ENCODE results near the gene CCDC97. TPM values are rescaled to one million over a fixed set of nuclear protein-coding genes. Genes with fewer than 3 reads are reported as not detected.

Gene CCDC97
- total RNA-seq, 4 donors from 2014 or later, result 10.1 to 22.4 (median 15.4) TPM

- no peaks in the 10 kb centered on the region for H3K27me3 ChIP-seq
- H3K27ac ChIP-seq, result no peak overlapping the region
- H3K36me3 ChIP-seq, result peaks cover 0 to 34% (median 13%) of the 10 kb centered on the region in 4 donors
- no peak for DNase-seq
- TF ChIP-seq POLR2AphosphoS5 (IDR thresholded peaks at IDR 0.05), result no peak
- TF ChIP-seq EP300 (IDR thresholded peaks at IDR 0.05; ENCODE audit: low read depth), result no peak
- TF ChIP-seq CTCF (IDR thresholded peaks at IDR 0.05), result no peak
- no peak for TF ChIP-seq POLR2A (IDR thresholded peaks at IDR 0.05)
- H3K4me3 ChIP-seq, result no peak overlapping the region
- intact Hi-C loops (cut with DNase I; ENCODE audit: low total_unique reads) (no loop called here), in situ Hi-C loops (cut with MboI; ENCODE audit: low pct_ligation_motif_present in 1 of 4, low pct_unique_long_range_greater_than_20kb in 1 of 4, low sequenced_read_pairs in 3 of 4) (no loop called here)
- WGBS, 2 donors (ENCODE audit: low coverage in 1 of 2), result 92 to 100% methylated on average over 2 to 21 of the region's 24 CpGs
- H3K9me3 ChIP-seq, result no peaks in the 10 kb centered on the region
- H3K4me1 ChIP-seq, result peaks cover 3 to 12% (median 6%) of the 10 kb centered on the region in 4 donors
Observed at GRCh38 chr19:41316306-41316920, 6.4 kb downstream of the CCDC97 start.

GRCh38 chr19:41318696-41319499, 8.9 kb downstream of the CCDC97 start:
- TF ChIP-seq POLR2AphosphoS5 (IDR thresholded peaks at IDR 0.05) (no peak), POLR2A (IDR thresholded peaks at IDR 0.05) (no peak), CTCF (IDR thresholded peaks at IDR 0.05) (no peak), EP300 (IDR thresholded peaks at IDR 0.05; ENCODE audit: low read depth) (no peak)
- in situ Hi-C loops (cut with MboI; ENCODE audit: low pct_ligation_motif_present in 1 of 4, low pct_unique_long_range_greater_than_20kb in 1 of 4, low sequenced_read_pairs in 3 of 4), result no loop called here
- Histone ChIP-seq H3K4me1 (peaks cover 7 to 25% (median 15%) of the 10 kb centered on the region in 4 donors), H3K36me3 (peaks cover 0 to 25% (median 7%) of the 10 kb centered on the region in 4 donors), H3K9me3 (no peaks in the 10 kb centered on the region), H3K4me3 (no peak overlapping the region), H3K27ac (no peak overlapping the region), H3K27me3 (no peaks in the 10 kb centered on the region)
- DNase-seq, result no peak
- 78% methylated on average over 19 of the region's 19 CpGs; no CpG with 5 or more reads in 1 of the 2 donors for WGBS, 2 donors (ENCODE audit: low coverage in 1 of 2)
- intact Hi-C loops (cut with DNase I; ENCODE audit: low total_unique reads), result no loop called here

GRCh38 chr19:41319500-41320184, 9.7 kb downstream of the CCDC97 start:
- Histone ChIP-seq H3K9me3 (no peaks in the 10 kb centered on the region), H3K4me1 (peaks cover 13 to 33% (median 20%) of the 10 kb centered on the region in 4 donors), H3K27me3 (no peaks in the 10 kb centered on the region), H3K4me3 (no peak overlapping the region), H3K36me3 (peaks cover 0 to 25% (median 6%) of the 10 kb centered on the region in 4 donors), H3K27ac (no peak overlapping the region)
- intact Hi-C loops (cut with DNase I; ENCODE audit: low total_unique reads) (no loop called here), in situ Hi-C loops (cut with MboI; ENCODE audit: low pct_ligation_motif_present in 1 of 4, low pct_unique_long_range_greater_than_20kb in 1 of 4, low sequenced_read_pairs in 3 of 4) (no loop called here)
- 91 to 95% methylated on average over 4 to 20 of the region's 20 CpGs for WGBS, 2 donors (ENCODE audit: low coverage in 1 of 2)
- TF ChIP-seq POLR2A (IDR thresholded peaks at IDR 0.05) (no peak), POLR2AphosphoS5 (IDR thresholded peaks at IDR 0.05) (no peak), CTCF (IDR thresholded peaks at IDR 0.05) (no peak), EP300 (IDR thresholded peaks at IDR 0.05; ENCODE audit: low read depth) (no peak)
- DNase-seq, result no peak

- intact Hi-C loops (cut with DNase I; ENCODE audit: low total_unique reads) (no loop called here), in situ Hi-C loops (cut with MboI; ENCODE audit: low pct_ligation_motif_present in 1 of 4, low pct_unique_long_range_greater_than_20kb in 1 of 4, low sequenced_read_pairs in 3 of 4) (no loop called here)
- Histone ChIP-seq H3K9me3 (no peaks in the 10 kb centered on the region), H3K4me1 (peaks cover 17 to 38% (median 23%) of the 10 kb centered on the region in 4 donors), H3K27me3 (peaks cover 3% of the 10 kb centered on the region), H3K27ac (no peak overlapping the region), H3K36me3 (peaks cover 0 to 23% (median 6%) of the 10 kb centered on the region in 4 donors), H3K4me3 (no peak overlapping the region)
- DNase-seq, result no peak
- TF ChIP-seq EP300 (IDR thresholded peaks at IDR 0.05; ENCODE audit: low read depth) (no peak), CTCF (IDR thresholded peaks at IDR 0.05) (no peak)
- WGBS, 2 donors (ENCODE audit: low coverage in 1 of 2), result 95% methylated on average over 11 of the region's 11 CpGs; no CpG with 5 or more reads in 1 of the 2 donors
Observed at GRCh38 chr19:41320185-41320518, 10.2 kb downstream of the CCDC97 start.
